ENCODE data around the gene MBD3L2B.

MBD3L2B gene

GRCh38 chr19:7010722-7011593, 10.3 kb downstream of the MBD3L2B start:
- no peak for DNase-seq (ENCODE audit: low read depth)

- no peak for DNase-seq (ENCODE audit: low read depth)
These were observed 13.4 kb downstream of the MBD3L2B start for GRCh38 chr19:7007859-7008258.

- no peak for DNase-seq (ENCODE audit: low read depth)
These were observed 15.0 kb downstream of the MBD3L2B start for GRCh38 chr19:7006135-7006704.

- no peak for DNase-seq (ENCODE audit: low read depth)
These were observed 16.8 kb downstream of the MBD3L2B start for GRCh38 chr19:7004313-7004931.

- no peak for DNase-seq (ENCODE audit: low read depth)
These were observed 20.4 kb downstream of the MBD3L2B start for GRCh38 chr19:7000816-7001215.

- no peak for DNase-seq (ENCODE audit: low read depth)
These were observed 20.9 kb downstream of the MBD3L2B start for GRCh38 chr19:7000333-7000732.

GRCh38 chr19:6999933-7000332, 21.3 kb downstream of the MBD3L2B start:
- no peak for DNase-seq (ENCODE audit: low read depth)

- DNase-seq (ENCODE audit: low read depth), result no peak
These were observed 23.4 kb downstream of the MBD3L2B start for GRCh38 chr19:6997679-6998445.

GRCh38 chr19:6996810-6997209, 24.4 kb downstream of the MBD3L2B start:
- no peak for DNase-seq (ENCODE audit: low read depth)

GRCh38 chr19:6995054-6995453, 26.2 kb downstream of the MBD3L2B start:
- no peak for DNase-seq (ENCODE audit: low read depth)

GRCh38 chr19:6988257-6988656, 33.0 kb downstream of the MBD3L2B start:
- DNase-seq (ENCODE audit: low read depth), result no peak

GRCh38 chr19:6987850-6988249, 33.4 kb downstream of the MBD3L2B start:
- no peak for DNase-seq (ENCODE audit: low read depth)

GRCh38 chr19:6983448-6983847, 37.8 kb downstream of the MBD3L2B start:
- no peak for DNase-seq (ENCODE audit: low read depth)

- no peak for DNase-seq (ENCODE audit: low read depth)
These were observed 41.8 kb downstream of the MBD3L2B start for GRCh38 chr19:6979399-6979798.

- no peak for DNase-seq (ENCODE audit: low read depth)
These were observed 45.0 kb downstream of the MBD3L2B start for GRCh38 chr19:6976197-6976596.

GRCh38 chr19:6971366-6971765, 49.9 kb downstream of the MBD3L2B start:
- no peak for DNase-seq (ENCODE audit: low read depth)

GRCh38 chr19:6970443-6970842, 50.8 kb downstream of the MBD3L2B start:
- DNase-seq (ENCODE audit: low read depth), result no peak

GRCh38 chr19:6970021-6970420, 51.2 kb downstream of the MBD3L2B start:
- no peak for DNase-seq (ENCODE audit: low read depth)

GRCh38 chr19:6969490-6969889, 51.7 kb downstream of the MBD3L2B start:
- no peak for DNase-seq (ENCODE audit: low read depth)

Measured in activated T-cell treated with anti-CD3 and anti-CD28 coated beads for 1 hour (primary cell).